Duodenal mucosa (tissue), 2 donors: Measurements from ENCODE around the gene RASL12.
A peak's percentile ranks its signal among the peaks of the same experiment; 100 is the strongest.
"Not testable (repeated sequence)": the region's sequence is repeated elsewhere in the genome, so short reads cannot be mapped to it uniquely, and the experiment has no call there.

Experiments used
- H3K27ac ChIP-seq: one replicate; pipeline ENCODE4 v1.7.0; 2013; ENCODE audit warnings: low read depth, low read length
- H3K27me3 ChIP-seq, 2 donors: one replicate each; pipeline ENCODE4 v1.7.0; 2013; ENCODE audit warnings: low read length in 2 of 2, control low read depth in 1 of 2; ENCODE audit not compliant: insufficient read depth in 2 of 2, control insufficient read depth in 1 of 2
- H3K36me3 ChIP-seq, 2 donors: one replicate each; pipeline ENCODE4 v1.7.0; 2013; ENCODE audit warnings: low read length in 2 of 2, control low read depth in 1 of 2; ENCODE audit not compliant: insufficient read depth in 2 of 2, control insufficient read depth in 1 of 2
- H3K4me1 ChIP-seq, 2 donors: one replicate each; pipeline ENCODE4 v1.7.0; 2013; ENCODE audit warnings: low read length in 2 of 2, control low read depth in 1 of 2; ENCODE audit not compliant: insufficient read depth in 2 of 2, control insufficient read depth in 1 of 2
- H3K4me3 ChIP-seq, 2 donors: one replicate each; pipeline ENCODE4 v1.7.0; 2013; ENCODE audit warnings: low read length in 2 of 2, low read depth in 1 of 2
- H3K9ac ChIP-seq, 2 donors: one replicate each; pipeline ENCODE4 v1.7.0; 2013; ENCODE audit warnings: low read length in 2 of 2, low read depth in 1 of 2
- H3K9me3 ChIP-seq, 2 donors: one replicate each; pipeline ENCODE4 v1.7.0; 2013; ENCODE audit warnings: low read length in 2 of 2, control low read depth in 1 of 2; ENCODE audit not compliant: control insufficient read depth in 1 of 2

The RASL12 gene

GRCh38 chr15:65100442-65100841 lies 32.7 kb upstream of the RASL12 start:
- Histone ChIP-seq H3K4me3 (no peak overlapping the region), H3K4me1 (peaks cover 7 to 9% of the 10 kb centered on the region in 2 donors), H3K9ac (no peak overlapping the region), H3K27ac (no peak overlapping the region), H3K9me3 (no peaks in the 10 kb centered on the region), H3K27me3 (no peaks in the 10 kb centered on the region), H3K36me3 (peaks cover 25 to 35% of the 10 kb centered on the region in 2 donors)

- Histone ChIP-seq H3K4me1 (peaks cover 13 to 16% of the 10 kb centered on the region in 2 donors), H3K36me3 (peaks cover 25 to 35% of the 10 kb centered on the region in 2 donors)
- H3K9me3 ChIP-seq, H3K27ac ChIP-seq, H3K4me3 ChIP-seq, H3K9ac ChIP-seq, H3K27me3 ChIP-seq: not testable (repeated sequence)
Measured at GRCh38 chr15:65099801-65100200, 32.0 kb upstream of the RASL12 start.

DNA sequence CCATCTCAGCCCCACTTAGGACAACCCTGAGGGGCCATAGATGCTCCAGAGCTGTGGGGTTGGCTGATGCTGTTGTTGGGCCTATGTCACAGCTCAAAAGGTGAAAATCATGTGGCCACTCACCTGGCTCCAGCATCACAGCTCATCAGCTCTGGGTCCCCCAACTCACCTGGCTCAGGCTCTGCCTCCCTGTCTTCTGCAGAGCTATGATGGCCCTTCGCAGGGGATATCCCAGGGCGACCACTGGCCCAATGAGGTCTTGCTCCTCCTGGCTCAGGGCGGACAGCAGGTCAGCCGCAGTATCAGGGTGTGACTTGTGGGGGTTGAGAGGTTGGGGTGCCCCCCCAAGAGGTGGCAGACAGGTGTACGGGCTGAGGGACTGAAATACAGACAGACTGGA lies 31.5 kb upstream of the RASL12 start:
- no peak overlapping the region for H3K27ac ChIP-seq
- no peaks in the 10 kb centered on the region for H3K9me3 ChIP-seq
- H3K4me3 ChIP-seq = no peak overlapping the region
- peaks cover 18 to 19% of the 10 kb centered on the region in 2 donors for H3K4me1 ChIP-seq
- peaks cover 25 to 35% of the 10 kb centered on the region in 2 donors for H3K36me3 ChIP-seq
- H3K9ac ChIP-seq = no peak overlapping the region
- H3K27me3 ChIP-seq = no peaks in the 10 kb centered on the region

DNA sequence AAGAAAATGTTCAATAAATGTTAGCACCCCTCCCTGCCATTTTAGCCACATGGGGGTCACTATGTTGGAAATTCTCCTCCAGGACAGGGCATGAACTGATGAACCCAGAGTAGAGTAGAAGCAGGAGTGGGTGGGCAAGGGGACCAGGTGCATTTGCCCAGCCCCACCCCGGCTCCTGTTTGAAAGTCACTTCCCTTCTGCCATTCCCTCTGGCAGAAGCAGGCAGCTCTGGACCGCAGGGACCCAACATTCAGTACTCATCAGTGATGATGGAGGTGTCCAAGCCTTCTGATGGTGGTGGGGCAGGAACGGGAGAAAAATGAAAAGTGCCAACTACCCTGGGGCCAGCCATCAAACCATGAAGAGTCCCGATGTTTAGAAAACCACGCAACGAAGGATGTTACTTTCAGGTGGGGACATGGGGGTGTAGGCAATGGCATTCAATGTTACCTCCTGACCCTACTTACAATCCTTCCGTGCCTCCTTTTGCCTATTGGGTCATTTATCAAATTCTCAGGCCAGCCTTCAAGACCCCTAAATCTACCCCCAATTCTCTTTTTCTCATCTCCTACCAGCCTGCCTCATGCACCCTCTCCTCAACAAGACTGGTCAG lies 30.0 kb upstream of the RASL12 start:
- no peak overlapping the region for H3K9ac ChIP-seq
- H3K4me3 ChIP-seq = no peak overlapping the region
- H3K4me1 ChIP-seq = peaks cover 22 to 23% of the 10 kb centered on the region in 2 donors
- peaks cover 20 to 29% of the 10 kb centered on the region in 2 donors for H3K36me3 ChIP-seq
- H3K27ac ChIP-seq = no peak overlapping the region
- H3K9me3 ChIP-seq = no peaks in the 10 kb centered on the region
- no peaks in the 10 kb centered on the region for H3K27me3 ChIP-seq

- Histone ChIP-seq H3K36me3 (peaks cover 20 to 29% of the 10 kb centered on the region in 2 donors), H3K9me3 (no peaks in the 10 kb centered on the region), H3K9ac (no peak overlapping the region), H3K27me3 (no peaks in the 10 kb centered on the region), H3K4me3 (no peak overlapping the region), H3K27ac (no peak overlapping the region), H3K4me1 (peaks cover 22 to 23% of the 10 kb centered on the region in 2 donors)
Measured at GRCh38 chr15:65096481-65097385, 28.9 kb upstream of the RASL12 start.

DNA sequence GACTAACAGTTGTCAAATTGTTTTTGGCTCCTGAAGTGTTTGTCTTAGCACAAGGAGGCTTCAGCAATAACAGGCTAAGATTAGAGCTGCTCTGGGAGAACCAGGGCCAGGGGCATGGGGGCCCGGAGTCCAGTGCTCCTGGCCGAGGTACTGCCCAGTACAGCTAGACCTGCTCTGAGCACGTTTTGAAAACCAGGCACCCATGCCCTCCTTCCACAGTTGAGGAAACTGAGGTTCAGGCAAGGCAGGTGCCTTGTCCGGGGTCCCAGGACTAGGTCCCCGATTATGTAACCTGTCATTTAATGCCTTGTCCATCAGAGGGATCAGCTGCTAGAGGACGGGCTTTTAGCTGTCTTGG lies 27.9 kb upstream of the RASL12 start:
- H3K9me3 ChIP-seq = no peaks in the 10 kb centered on the region
- H3K4me3 ChIP-seq = no peak overlapping the region
- peaks cover 20 to 24% of the 10 kb centered on the region in 2 donors for H3K36me3 ChIP-seq
- no peak overlapping the region for H3K9ac ChIP-seq
- no peaks in the 10 kb centered on the region for H3K27me3 ChIP-seq
- peaks cover 21 to 22% of the 10 kb centered on the region in 2 donors for H3K4me1 ChIP-seq
- H3K27ac ChIP-seq = no peak overlapping the region

DNA sequence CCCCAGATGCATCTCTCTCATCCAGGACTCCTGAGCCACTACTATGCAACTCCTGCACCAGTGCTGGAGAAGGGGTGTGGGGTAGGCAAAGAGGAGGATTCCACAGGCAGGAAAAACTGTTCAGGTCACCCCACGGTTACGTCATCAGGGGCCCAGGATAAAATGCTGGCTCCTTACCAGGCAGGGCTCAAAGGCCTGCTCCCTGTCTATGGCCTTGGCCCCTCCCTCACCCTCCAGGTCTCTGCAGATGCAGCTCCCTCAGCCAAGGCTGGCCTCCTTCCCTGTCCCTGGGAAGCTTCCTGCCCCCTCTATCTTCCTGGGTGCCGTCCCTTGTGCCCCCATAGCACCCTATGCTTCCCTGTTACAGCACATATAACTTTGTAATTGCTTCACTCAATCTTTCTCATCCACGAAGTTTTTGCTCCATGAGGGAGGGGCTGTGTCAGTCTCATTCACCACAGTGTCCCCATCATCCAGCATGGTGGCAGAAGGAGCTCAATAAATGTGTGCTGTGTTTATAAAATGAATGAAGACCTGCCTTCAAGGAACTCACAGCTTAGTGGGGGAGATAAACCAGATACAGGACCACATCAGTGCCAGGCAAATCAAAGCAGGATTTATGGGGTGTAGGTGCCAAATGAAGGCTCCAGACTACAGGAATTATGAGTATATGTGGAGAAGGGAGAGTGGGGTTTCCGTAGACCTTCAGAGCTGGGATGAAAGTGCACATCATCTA lies 27.4 kb upstream of the RASL12 start:
- Histone ChIP-seq H3K27ac (no peak overlapping the region), H3K9ac (peak overlapping the region in 1 of 2 donors; percentile 20), H3K4me1 (peaks cover 15 to 22% of the 10 kb centered on the region in 2 donors), H3K4me3 (no peak overlapping the region), H3K36me3 (peaks cover 20 to 21% of the 10 kb centered on the region in 2 donors), H3K27me3 (no peaks in the 10 kb centered on the region), H3K9me3 (no peaks in the 10 kb centered on the region)

GRCh38 chr15:65094294-65094995 lies 26.7 kb upstream of the RASL12 start:
- no peaks in the 10 kb centered on the region for H3K27me3 ChIP-seq
- no peaks in the 10 kb centered on the region for H3K9me3 ChIP-seq
- no peak overlapping the region for H3K27ac ChIP-seq
- peaks cover 17 to 19% of the 10 kb centered on the region in 2 donors for H3K36me3 ChIP-seq
- H3K4me1 ChIP-seq = peaks cover 19 to 29% of the 10 kb centered on the region in 2 donors
- H3K4me3 ChIP-seq = no peak overlapping the region
- no peak overlapping the region for H3K9ac ChIP-seq

DNA sequence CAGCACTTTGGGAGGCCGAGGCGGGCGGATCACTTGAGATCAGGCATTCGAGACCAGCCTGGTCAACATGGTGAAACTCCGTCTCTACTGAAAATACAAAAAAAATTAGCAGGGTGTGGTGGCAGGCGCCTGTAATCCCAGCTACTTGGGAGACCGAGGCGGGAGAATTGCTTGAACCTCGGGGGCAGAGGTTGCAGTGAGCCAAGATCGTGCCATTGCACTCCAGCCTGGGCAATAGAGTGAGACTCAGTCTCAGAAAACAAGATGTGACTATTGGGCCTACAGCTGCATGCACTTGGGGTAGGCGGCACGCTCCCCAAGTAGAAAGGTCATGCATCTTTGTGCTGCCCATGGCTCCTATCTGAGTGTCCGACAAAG lies 26.0 kb upstream of the RASL12 start:
- not testable (repeated sequence) for H3K4me3 ChIP-seq, H3K9ac ChIP-seq, H3K27me3 ChIP-seq, H3K27ac ChIP-seq, H3K9me3 ChIP-seq
- Histone ChIP-seq H3K36me3 (peaks cover 11 to 12% of the 10 kb centered on the region in 2 donors), H3K4me1 (peaks cover 25 to 36% of the 10 kb centered on the region in 2 donors)
